Muscle layer of duodenum (tissue), 2 donors: ENCODE measurements around the gene RNPEP.

Experiments used
- H3K27ac ChIP-seq: one replicate; pipeline ENCODE4 v1.7.0; 2013; ENCODE audit warnings: mild to moderate bottlenecking, low read length
- H3K27me3 ChIP-seq: one replicate; pipeline ENCODE4 v1.7.0; 2013; ENCODE audit warnings: low read depth, mild to moderate bottlenecking, control low read depth, low read length
- H3K36me3 ChIP-seq, 2 donors: one replicate each; pipeline ENCODE4 v1.7.0; 2013; ENCODE audit warnings: low read length in 2 of 2, control low read depth in 1 of 2, mild to moderate bottlenecking in 1 of 2; ENCODE audit not compliant: insufficient read depth in 2 of 2, control insufficient read depth in 1 of 2
- H3K4me1 ChIP-seq, 2 donors: one replicate each; pipeline ENCODE4 v1.7.0; 2013; ENCODE audit warnings: low read length in 2 of 2, mild to moderate bottlenecking in 2 of 2, control low read depth in 1 of 2, moderate library complexity in 1 of 2; ENCODE audit not compliant: insufficient read depth in 2 of 2, control insufficient read depth in 1 of 2
- H3K4me3 ChIP-seq, 2 donors: one replicate each; pipeline ENCODE4 v1.7.0; 2013; ENCODE audit warnings: low read length in 2 of 2, low read depth in 1 of 2, mild to moderate bottlenecking in 1 of 2
- H3K9me3 ChIP-seq, 2 donors: one replicate each; pipeline ENCODE4 v1.7.0; 2013; ENCODE audit warnings: low read length in 2 of 2, control low read depth in 1 of 2, mild to moderate bottlenecking in 1 of 2; ENCODE audit not compliant: control insufficient read depth in 1 of 2
- donor health status: healthy.

The RNPEP gene

DNA sequence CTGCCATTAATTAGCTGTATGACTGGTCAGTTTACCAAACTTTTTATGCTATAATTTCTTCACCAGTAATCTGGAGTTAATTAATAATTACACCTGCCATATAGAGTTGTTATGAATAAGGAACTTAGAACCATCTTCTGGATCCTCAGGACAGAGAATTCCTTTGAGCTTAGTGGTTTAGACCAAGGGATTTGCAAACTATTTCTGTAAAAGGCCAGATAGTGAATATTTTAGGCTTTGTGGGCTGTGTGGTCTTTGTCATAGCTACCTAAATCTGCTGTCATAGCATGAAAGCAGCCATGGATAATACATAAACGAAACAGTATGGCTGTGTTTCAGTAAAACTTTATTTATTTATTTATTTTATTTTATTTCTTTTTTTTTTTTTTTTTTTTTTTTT lies 18.2 kb upstream of the RNPEP start:
- Histone ChIP-seq H3K36me3 (peaks cover 35 to 65% of the 10 kb centered on the region in 2 donors), H3K9me3 (no peaks in the 10 kb centered on the region), H3K4me3 (no peak overlapping the region), H3K27ac (no peak overlapping the region), H3K27me3 (no peaks in the 10 kb centered on the region), H3K4me1 (no peaks in the 10 kb centered on the region)

DNA sequence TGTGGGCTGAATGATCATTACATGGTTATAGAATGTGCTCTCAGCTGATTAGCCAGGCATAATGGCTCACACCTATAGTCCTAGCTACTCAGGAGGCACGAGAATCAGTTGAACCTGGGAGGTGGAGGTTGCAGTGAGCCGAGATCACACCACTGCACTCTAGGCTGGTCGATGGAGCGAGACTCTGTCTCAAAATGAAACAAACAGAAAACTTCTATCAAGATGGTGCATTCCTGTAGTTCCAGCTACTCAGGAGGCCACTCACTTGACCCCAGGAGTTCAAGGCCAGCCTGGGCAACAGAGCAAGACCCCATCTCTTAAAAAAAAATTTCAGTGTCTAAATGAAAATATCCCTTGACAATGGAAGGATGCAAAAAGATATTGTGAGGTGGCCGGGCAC lies 16.3 kb upstream of the RNPEP start:
- Histone ChIP-seq H3K4me3 (no peak overlapping the region), H3K27ac (no peak overlapping the region), H3K36me3 (peaks cover 51 to 74% of the 10 kb centered on the region in 2 donors)

DNA sequence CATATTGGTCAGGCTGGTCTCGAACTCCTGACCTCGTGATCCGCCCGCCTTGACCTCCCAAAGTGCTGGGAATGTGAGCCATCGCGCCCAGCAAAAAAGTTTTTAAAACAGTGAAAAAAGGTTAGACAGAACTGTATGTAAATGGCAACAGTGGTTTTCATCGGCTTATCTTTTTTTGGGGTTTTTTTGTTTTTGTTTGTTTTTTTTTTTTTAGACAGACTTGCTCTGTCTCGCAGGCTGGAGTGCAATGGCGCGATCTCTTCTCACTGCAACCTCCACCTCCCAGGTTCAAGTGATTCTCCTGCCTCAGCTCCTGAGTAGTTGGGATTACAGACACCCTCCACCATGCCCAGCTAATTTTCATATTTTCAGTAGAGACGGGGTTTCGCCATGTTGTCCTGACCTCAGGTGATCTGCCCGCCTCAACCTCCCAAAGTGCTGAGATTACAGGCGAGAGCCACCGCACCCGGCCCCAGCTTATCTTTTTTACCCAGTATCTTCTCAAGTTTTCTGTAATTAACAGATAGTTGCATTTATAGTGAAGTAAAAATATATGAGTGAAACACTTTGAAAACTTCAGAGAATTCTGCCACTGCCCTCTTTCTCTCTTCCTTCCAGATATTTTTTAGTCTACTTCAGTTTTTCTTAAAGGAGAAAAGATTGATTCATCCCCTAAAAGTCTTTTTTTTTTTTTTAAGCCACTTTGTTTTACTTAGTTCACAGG lies 14.1 kb upstream of the RNPEP start:
- Histone ChIP-seq H3K36me3 (peaks cover 40 to 59% of the 10 kb centered on the region in 2 donors), H3K4me3 (no peak overlapping the region)

More for the DNA sequence above, 16.3 kb upstream of the RNPEP start:
- Histone ChIP-seq H3K27me3 (no peaks in the 10 kb centered on the region), H3K9me3 (no peaks in the 10 kb centered on the region), H3K4me1 (no peaks in the 10 kb centered on the region)

DNA sequence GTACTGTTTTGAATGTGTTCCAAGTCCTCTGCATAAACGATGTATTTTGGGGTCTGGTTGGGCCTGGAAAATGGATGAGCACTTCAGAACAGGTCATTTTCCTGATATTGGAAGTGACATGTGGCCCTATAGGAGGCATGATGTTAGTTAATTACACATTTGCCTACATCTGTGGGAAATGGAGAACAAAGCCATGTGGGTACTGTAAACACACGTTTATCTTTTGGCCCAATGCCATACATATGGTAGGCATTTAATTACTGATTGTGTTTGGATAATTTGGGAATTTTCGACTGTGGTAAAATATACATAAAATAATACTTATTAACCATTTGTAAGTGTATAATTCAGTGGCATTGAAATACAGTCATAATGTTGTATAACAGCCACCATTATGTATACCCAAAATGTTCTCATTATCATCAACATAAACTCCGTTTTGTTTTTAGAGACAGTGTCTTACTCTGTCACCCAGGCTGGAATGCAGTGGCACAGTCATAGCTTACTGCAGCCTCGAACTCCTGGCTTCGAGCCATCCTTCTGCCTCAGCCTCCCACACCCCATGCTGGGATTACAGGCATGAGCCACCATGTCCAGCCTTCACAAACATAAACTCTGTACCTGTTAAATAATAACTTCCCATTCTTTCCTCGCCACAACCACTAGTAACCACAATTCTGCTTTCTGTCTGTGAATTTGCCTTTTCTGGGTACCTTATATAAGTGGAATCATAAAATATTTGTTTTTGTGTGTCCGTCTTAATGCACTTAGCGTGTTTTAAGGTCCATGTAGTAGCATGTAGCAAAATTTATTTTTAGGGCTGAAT lies 11.9 kb upstream of the RNPEP start:
- Histone ChIP-seq H3K4me1 (no peaks in the 10 kb centered on the region), H3K9me3 (no peaks in the 10 kb centered on the region), H3K27ac (no peak overlapping the region), H3K27me3 (no peaks in the 10 kb centered on the region), H3K4me3 (no peak overlapping the region), H3K36me3 (peaks cover 24 to 41% of the 10 kb centered on the region in 2 donors)

More for the DNA sequence above, 14.1 kb upstream of the RNPEP start:
- no peaks in the 10 kb centered on the region for H3K9me3 ChIP-seq
- H3K27ac ChIP-seq: no peak overlapping the region
- no peaks in the 10 kb centered on the region for H3K4me1 ChIP-seq
- H3K27me3 ChIP-seq: no peaks in the 10 kb centered on the region

DNA sequence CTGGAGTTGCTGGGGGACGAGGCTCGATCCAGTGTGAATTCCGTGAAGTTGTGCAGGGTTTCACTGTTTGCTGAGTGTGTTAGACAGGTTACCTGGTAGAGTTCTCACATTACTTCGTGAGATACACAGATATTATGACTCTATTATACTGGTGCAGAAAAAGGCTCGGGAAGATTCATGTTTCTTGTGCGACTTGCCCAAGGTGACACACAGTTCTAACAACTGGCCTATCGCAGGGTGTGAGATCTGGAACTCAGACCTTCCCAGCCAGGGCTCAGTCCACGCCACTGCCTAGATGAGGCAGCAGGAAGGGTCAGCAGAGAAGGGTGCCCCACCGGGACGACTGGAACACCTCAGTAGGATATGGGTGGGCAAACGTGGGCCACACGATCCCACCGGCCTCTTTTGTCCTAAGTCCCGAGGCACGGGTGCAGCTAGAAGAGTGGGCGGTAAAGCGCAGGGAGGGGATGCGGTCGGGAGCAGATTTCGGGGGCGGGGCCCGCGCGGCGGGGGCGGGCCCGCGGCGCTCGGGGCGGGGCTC lies 296 bp upstream of the RNPEP start:
- peak overlapping the region; percentile 69 to 92 for H3K4me3 ChIP-seq
- peaks cover 0 to 15% of the 10 kb centered on the region in 2 donors for H3K4me1 ChIP-seq
- H3K27me3 ChIP-seq: no peaks in the 10 kb centered on the region
- no peak overlapping the region for H3K27ac ChIP-seq
- H3K9me3 ChIP-seq: no peaks in the 10 kb centered on the region
- H3K36me3 ChIP-seq: no peaks in the 10 kb centered on the region

DNA sequence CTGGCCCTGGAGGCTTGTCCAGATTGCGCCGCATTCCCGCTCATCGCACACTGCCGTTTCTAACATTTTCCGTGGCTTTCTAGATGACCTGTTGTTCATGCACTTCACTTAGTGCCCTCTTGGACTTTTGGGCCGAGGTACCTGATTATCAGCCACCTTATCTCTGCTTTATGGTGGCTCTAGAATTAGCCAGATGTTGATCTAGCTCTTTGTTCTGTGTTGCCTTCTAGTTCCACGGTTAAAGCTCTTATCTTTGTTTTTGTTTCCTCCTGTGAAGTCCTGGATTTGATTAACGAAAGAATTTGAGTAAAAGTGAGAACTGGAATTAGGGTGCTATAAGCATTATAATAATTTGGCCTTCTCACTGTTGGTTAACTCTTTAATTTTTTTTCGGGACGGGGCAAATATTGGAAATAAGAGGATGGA lies 945 bp downstream of the RNPEP start:
- Histone ChIP-seq H3K27ac (peak overlapping the region; percentile 50), H3K36me3 (no peaks in the 10 kb centered on the region), H3K9me3 (no peaks in the 10 kb centered on the region), H3K27me3 (no peaks in the 10 kb centered on the region), H3K4me1 (peaks cover 0 to 15% of the 10 kb centered on the region in 2 donors), H3K4me3 (peak overlapping the region; percentile 56 to 92)

DNA sequence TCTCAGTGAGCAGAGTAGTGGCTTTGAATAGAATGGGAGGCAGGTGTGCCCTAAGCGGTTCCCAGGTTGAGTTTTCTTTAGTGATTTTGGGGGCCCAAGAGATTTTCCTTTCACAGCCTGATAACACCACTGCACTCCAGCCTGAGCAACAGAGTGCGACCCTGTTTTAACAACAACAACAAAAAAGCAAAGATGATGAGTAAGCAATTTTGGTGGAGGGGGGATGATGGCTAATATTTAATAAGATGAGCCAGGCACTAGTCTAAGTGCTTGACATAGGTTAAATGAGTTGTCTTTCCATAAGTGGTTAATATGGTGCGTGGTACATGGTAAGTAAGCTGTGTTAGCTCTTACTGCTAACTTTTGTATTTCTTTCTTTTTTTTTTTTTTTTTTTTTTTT lies 2.0 kb downstream of the RNPEP start:
- Histone ChIP-seq H3K9me3 (no peaks in the 10 kb centered on the region), H3K27ac (no peak overlapping the region), H3K36me3 (peaks cover 9 to 10% of the 10 kb centered on the region in 2 donors)

DNA sequence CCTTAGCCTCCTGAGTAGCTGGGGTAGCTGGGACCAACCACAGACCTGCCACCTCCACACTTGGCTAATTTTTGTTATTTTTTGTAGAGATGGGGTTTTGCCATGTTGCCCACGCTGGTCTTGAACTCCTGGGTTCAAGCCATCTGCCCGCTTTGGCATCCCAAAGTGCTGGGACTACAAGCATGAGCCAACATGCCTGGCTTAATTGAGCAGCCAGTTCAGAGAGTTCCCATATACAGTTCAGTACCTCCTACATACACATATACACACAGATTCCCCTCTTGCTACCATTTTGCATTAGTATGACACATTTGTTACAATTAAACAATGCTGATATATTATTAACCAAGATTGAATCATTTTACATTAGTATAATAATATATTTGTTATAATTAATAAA lies 2.9 kb downstream of the RNPEP start:
- Histone ChIP-seq H3K36me3 (peaks cover 16 to 19% of the 10 kb centered on the region in 2 donors), H3K9me3 (no peaks in the 10 kb centered on the region), H3K4me1 (peaks cover 0 to 15% of the 10 kb centered on the region in 2 donors), H3K27ac (no peak overlapping the region), H3K27me3 (no peaks in the 10 kb centered on the region), H3K4me3 (no peak overlapping the region)

More for the DNA sequence above, 2.0 kb downstream of the RNPEP start:
- no peak overlapping the region for H3K4me3 ChIP-seq
- peaks cover 0 to 15% of the 10 kb centered on the region in 2 donors for H3K4me1 ChIP-seq
- H3K27me3 ChIP-seq: no peaks in the 10 kb centered on the region

DNA sequence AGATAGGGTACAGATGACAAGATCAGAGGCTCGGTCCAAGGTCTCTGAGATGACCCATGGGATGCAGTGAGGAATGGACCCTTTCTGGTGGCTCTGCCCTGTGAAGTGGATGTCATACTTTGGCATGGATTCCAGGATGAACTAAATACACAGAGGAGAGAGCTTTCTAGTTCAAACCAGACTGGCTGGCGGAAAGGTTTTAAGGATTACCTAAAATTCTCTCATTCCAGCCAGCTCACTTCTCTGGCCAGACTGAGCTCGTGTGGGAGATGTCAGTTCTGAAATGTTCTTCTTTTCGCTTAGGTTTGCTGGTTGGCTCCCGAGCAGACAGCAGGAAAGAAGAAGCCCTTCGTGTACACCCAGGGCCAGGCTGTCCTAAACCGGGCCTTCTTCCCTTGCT lies 6.2 kb downstream of the RNPEP start:
- no peaks in the 10 kb centered on the region for H3K9me3 ChIP-seq
- no peaks in the 10 kb centered on the region for H3K27me3 ChIP-seq
- no peak overlapping the region for H3K27ac ChIP-seq
- no peak overlapping the region for H3K4me3 ChIP-seq
- H3K4me1 ChIP-seq: peaks cover 0 to 9% of the 10 kb centered on the region in 2 donors
- peaks cover 41 to 48% of the 10 kb centered on the region in 2 donors for H3K36me3 ChIP-seq

DNA sequence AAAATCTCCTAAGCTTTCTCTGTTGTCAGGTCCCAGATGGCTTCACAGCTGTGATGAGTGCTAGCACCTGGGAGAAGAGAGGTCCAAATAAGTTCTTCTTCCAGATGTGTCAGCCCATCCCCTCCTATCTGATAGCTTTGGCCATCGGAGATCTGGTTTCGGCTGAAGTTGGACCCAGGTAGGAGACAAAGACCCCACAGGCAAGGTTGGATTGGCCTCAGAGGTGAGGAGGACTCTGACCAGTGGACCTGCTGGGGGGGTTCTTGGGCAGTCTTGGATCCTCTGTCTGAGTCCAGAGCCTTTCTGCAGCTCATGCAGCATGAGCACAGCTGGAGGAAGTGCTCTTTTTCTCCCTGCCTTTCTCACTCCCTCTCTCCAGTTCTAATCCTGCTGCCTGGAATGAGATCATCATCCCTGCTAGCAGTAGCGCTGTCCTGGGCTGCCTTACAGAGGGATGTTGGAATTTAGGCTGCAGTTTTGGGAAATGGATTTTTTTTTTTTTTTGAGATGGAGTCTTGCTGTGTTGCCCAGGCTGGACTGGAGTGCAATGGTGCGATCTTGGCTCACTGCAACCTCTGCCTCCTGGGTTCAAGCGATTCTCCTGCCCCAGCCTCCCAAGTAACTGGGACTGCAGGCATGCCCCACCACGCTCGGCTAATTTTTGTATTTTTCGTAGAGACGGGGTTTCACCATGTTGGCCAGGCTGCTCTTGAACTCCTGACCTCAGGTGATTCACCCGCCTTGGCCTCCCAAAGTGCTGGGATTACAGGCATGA lies 7.1 kb downstream of the RNPEP start:
- Histone ChIP-seq H3K27me3 (no peaks in the 10 kb centered on the region), H3K27ac (no peak overlapping the region), H3K4me3 (no peak overlapping the region), H3K36me3 (peaks cover 49 to 56% of the 10 kb centered on the region in 2 donors), H3K9me3 (no peaks in the 10 kb centered on the region), H3K4me1 (peaks cover 0 to 4% of the 10 kb centered on the region in 2 donors)

DNA sequence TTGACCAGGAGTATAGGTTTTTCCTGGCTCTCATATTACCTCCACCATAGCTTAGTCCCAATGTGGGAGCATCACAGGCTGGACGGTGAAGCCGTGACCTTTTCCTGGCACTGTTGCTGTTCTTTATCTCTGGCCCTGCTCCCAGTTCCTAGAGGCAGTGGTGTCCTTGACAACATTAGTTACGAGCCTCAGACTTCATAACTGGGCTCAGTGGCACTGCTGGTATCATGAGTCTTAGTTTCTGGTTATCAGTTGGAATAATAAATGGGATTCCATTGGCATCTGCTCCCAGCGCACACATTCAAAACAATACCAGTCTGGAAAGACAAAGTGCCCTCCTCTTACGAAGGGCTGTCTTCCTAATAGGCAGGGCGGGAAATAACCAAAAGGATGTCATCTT lies 8.0 kb downstream of the RNPEP start:
- no peaks in the 10 kb centered on the region for H3K27me3 ChIP-seq
- no peak overlapping the region for H3K4me3 ChIP-seq
- peaks cover 51 to 62% of the 10 kb centered on the region in 2 donors for H3K36me3 ChIP-seq
- H3K4me1 ChIP-seq: peaks cover 0 to under 1% of the 10 kb centered on the region in 2 donors
- H3K27ac ChIP-seq: no peak overlapping the region
- H3K9me3 ChIP-seq: no peaks in the 10 kb centered on the region
